ENCODE results near the gene GZMH.

GRCh38 chr14:24631749-24632335, 22.4 kb upstream of the GZMH start:
- TF ChIP-seq POLR2AphosphoS5 (IDR thresholded peaks at IDR 0.05; ENCODE audit: low read depth, low read length) (no peak), TCF7L2 (IDR thresholded peaks at IDR 0.05; ENCODE audit: low read depth, low read length) (no peak)
- TF ChIP-seq, protein P1, sequence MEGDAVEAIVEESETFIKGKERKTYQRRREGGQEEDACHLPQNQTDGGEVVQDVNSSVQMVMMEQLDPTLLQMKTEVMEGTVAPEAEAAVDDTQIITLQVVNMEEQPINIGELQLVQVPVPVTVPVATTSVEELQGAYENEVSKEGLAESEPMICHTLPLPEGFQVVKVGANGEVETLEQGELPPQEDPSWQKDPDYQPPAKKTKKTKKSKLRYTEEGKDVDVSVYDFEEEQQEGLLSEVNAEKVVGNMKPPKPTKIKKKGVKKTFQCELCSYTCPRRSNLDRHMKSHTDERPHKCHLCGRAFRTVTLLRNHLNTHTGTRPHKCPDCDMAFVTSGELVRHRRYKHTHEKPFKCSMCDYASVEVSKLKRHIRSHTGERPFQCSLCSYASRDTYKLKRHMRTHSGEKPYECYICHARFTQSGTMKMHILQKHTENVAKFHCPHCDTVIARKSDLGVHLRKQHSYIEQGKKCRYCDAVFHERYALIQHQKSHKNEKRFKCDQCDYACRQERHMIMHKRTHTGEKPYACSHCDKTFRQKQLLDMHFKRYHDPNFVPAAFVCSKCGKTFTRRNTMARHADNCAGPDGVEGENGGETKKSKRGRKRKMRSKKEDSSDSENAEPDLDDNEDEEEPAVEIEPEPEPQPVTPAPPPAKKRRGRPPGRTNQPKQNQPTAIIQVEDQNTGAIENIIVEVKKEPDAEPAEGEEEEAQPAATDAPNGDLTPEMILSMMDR (IDR thresholded peaks at IDR 0.05), result no peak
- TF ChIP-seq, protein P2, sequence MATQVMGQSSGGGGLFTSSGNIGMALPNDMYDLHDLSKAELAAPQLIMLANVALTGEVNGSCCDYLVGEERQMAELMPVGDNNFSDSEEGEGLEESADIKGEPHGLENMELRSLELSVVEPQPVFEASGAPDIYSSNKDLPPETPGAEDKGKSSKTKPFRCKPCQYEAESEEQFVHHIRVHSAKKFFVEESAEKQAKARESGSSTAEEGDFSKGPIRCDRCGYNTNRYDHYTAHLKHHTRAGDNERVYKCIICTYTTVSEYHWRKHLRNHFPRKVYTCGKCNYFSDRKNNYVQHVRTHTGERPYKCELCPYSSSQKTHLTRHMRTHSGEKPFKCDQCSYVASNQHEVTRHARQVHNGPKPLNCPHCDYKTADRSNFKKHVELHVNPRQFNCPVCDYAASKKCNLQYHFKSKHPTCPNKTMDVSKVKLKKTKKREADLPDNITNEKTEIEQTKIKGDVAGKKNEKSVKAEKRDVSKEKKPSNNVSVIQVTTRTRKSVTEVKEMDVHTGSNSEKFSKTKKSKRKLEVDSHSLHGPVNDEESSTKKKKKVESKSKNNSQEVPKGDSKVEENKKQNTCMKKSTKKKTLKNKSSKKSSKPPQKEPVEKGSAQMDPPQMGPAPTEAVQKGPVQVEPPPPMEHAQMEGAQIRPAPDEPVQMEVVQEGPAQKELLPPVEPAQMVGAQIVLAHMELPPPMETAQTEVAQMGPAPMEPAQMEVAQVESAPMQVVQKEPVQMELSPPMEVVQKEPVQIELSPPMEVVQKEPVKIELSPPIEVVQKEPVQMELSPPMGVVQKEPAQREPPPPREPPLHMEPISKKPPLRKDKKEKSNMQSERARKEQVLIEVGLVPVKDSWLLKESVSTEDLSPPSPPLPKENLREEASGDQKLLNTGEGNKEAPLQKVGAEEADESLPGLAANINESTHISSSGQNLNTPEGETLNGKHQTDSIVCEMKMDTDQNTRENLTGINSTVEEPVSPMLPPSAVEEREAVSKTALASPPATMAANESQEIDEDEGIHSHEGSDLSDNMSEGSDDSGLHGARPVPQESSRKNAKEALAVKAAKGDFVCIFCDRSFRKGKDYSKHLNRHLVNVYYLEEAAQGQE (IDR thresholded peaks at IDR 0.05; ENCODE audit: insufficient read depth in 1 of 2, low read depth in 2 of 2, low read length in 1 of 2), result no peak

All from Panc1 (cell line).